GM18505 (cell line): ENCODE measurements around the gene DCDC2C.

Experiments used
- ATAC-seq: cut with Tn5 transposase; IDR thresholded peaks from one replicate; pipeline ENCODE4 v1.9.1; 2021; ENCODE audit not compliant: unreplicated experiment
- POLR2A ChIP-seq: IDR thresholded peaks from 4 replicates; pipeline ENCODE4 v1.6.1; 2011; ENCODE audit warnings: borderline replicate concordance; ENCODE audit not compliant: insufficient read depth, insufficient read length; ENCODE audit errors: extremely low read depth

DCDC2C gene

GRCh38 chr2:3680548-3681345 lies 22.6 kb upstream of the DCDC2C start:
- no peak for ATAC-seq

GRCh38 chr2:3681625-3682024 lies 21.8 kb upstream of the DCDC2C start:
- no peak for ATAC-seq
- TF ChIP-seq POLR2A = no peak

More at GRCh38 chr2:3680548-3681345, 22.6 kb upstream of the DCDC2C start:
- TF ChIP-seq POLR2A = no peak

DNA sequence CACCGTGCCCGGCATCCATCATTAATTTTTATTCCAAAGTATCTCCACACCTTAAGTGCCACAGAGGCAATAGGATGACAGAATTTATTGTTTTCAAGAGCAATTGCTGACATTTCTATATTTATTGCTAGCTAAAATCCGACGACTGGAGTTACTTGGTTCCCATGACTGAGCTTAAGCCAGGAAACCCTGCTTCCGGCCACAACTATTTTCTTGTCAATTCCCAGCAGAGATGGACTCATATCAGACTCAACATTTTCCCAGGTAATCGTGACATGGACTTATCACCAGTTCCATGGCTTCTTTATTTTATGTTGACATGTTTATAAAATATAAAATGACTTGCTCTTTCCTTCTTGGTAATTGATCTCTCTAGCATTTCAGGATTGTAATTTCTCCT lies 20.6 kb upstream of the DCDC2C start:
- no peak for TF ChIP-seq POLR2A
- no peak for ATAC-seq

DNA sequence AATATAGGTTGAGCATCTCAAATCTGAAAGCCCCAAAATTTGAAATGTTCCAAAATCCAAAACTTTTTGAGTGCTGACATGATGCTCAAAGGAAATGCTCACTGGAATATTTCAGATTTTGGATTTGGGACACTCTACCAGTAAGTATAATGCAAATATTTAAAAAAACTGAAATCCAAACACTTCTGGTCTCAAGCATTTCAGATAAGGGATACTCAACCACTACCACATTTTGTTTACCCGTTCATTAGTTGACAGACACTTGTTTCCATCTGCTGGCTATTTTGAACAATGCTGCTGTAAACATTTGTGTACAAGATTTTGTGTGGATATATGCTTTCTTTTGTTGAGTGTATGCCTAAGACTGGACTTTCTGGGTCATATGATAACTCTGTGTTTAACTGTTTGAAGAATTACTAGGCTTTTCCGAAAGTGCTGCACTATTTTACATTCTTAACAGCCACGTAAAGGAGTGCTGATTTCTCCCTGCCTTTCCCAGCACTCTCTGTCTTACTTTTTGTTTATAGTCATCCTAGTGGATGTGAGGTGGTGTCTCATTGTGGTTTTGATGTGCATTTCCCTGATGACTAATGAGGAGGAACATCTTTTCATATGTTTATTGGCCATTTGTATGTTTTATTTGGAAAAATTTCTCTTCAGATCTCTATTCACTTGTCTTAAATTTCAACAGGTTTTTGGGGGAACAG lies 19.5 kb upstream of the DCDC2C start:
- TF ChIP-seq POLR2A = no peak
- ATAC-seq = no peak

- no peak for TF ChIP-seq POLR2A
- ATAC-seq = no peak
Observed at GRCh38 chr2:3689998-3690748, 13.2 kb upstream of the DCDC2C start.

DNA sequence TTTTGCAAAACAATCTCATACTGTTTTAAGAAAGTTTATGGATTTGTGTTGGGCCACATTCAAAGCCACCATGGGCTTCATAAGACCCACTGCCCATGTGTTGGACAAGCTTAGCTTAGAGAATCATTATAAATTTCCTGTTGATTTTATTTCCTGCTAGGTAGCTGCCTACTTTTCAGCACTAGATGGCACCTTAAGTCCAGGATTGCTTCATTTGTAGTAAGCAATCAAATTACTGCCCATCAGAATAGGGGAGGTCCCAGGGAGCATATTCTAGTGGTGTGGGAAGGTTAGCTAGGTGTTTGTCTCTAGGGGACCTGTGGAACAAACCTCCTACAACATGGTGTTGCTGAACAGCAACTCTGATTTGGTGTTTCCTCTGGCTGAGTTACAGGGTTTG lies 11.0 kb upstream of the DCDC2C start:
- TF ChIP-seq POLR2A = no peak
- no peak for ATAC-seq

DNA sequence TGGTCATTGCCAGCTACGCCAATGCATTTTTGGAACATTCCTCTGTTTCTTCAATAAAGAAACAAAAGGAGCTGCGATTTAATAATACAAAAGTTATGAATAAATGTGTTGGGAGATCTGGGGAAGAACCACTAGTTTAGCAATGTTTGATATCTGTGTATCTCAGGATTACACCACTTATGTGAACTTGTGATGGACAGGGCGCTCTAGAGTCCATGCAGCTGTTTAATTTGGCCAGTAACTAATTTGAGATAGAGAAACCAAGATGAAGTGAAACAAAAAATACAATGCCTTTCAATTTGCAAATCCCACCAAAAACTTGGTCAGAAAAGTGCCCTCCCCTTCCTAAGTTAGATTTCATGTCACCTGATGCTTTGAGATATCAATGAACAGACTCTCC lies 6.8 kb upstream of the DCDC2C start:
- no peak for TF ChIP-seq POLR2A
- no peak for ATAC-seq

DNA sequence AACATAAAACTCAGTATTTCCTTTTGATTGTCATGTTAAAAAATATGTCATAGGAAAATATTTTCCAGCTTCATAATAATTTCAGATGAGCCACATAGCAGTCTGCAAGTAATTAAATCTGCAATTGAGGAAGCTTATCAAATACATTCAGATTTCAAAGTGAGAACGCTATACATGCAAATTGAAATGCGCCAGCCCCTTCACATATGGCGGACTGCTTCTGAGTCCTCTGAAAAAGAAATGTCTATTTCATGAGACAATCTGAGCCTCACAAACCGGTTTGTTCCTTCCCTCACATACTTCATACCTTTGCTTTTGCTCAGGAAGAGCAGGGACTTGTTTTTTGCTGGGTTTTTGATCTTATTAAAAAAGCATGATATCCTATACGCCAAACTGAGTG lies 2.3 kb upstream of the DCDC2C start:
- ATAC-seq = no peak
- TF ChIP-seq POLR2A = no peak

DNA sequence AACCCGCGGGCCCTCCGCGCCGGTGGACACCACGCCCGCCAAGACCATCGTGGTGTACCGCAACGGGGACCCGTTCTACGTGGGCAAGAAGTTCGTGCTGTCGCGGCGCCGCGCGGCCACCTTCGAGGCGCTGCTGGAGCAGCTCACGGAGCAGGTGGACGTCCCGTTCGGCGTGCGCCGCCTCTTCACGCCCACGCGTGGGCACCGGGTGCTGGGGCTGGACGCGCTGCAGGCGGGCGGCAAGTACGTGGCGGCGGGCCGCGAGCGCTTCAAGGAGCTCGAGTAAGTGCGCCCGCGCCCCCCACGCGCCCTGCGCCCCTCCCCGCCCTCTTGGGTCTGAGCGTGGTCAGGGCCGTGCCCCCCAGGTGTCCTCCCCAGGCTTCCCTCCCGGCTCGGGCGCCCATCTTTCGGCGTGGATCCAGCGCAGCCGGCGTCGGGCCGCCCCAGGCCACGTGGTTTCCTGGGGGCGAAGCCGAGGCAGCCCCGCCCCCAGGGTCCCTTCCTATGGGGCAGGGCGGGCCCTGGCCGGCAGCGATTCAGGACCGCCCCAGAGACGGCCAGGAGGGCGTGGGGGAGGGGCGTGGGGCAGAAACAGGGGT lies 481 bp downstream of the DCDC2C start:
- no peak for TF ChIP-seq POLR2A

GRCh38 chr2:3704692-3705091 lies 1.3 kb downstream of the DCDC2C start:
- ATAC-seq = no peak
- no peak for TF ChIP-seq POLR2A

More for the DNA sequence above, 481 bp downstream of the DCDC2C start:
- no peak for ATAC-seq

DNA sequence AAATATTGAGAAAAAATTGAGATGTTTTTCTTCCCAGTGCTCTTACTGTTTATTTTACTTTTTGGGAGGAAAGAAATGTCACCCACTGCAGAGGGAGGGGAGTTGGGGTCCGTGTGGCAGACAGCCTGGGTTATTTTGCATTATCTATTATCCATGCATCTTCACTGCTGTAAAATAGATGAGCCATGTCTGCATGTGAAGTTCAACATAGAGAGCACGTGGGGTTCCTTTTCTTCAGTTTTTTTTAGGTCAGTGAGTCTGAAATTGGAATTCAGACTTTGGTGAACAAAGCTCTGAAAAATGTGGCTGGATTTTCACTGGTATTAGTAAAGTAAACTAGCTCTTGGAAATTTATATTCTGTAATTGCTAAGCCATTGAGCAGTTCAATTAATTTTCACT lies 2.4 kb downstream of the DCDC2C start:
- TF ChIP-seq POLR2A = no peak

GRCh38 chr2:3706892-3707291 lies 3.5 kb downstream of the DCDC2C start:
- no peak for ATAC-seq
- no peak for TF ChIP-seq POLR2A

More for the DNA sequence above, 2.4 kb downstream of the DCDC2C start:
- no peak for ATAC-seq

DNA sequence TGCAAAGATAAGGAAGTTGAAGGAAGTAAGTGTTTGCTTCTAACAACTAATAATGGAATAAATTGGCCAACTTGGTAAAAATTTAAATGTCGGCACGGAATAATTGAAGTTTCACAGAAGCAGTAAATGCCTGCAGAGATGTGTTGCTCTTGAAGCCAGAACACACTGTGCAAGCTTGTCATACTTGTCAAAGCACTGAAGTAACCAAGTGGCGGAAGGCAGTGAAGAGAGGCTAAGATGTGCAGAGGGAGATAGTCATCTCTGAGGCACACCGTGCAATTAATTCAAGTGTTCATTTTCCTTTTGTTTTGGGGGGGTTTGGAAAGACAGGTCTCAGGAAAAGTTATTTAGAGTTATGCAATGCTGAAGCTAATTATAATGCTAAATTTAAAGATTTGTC lies 5.2 kb downstream of the DCDC2C start:
- no peak for ATAC-seq
- no peak for TF ChIP-seq POLR2A
